DOHH2 (cell line): Measurements from ENCODE around the gene NSL1.

Source experiments
- CTCF ChIP-seq: fragments of 200-600 bp; sonication (generic); IDR thresholded peaks from one replicate; pipeline ENCODE4 v1.5.1; 2014; ENCODE audit warnings: antibody characterized with exemption, mild to moderate bottlenecking, low read depth, low read length; ENCODE audit not compliant: poor library complexity, severe bottlenecking
- EZH2phosphoT487 ChIP-seq: fragments of 200-600 bp; sonication (generic); IDR thresholded peaks from 2 replicates; pipeline ENCODE4 v1.6.1; 2017; ENCODE audit warnings: borderline replicate concordance, mild to moderate bottlenecking, antibody characterized with exemption, low read length, moderate library complexity, mixed read lengths

- TF ChIP-seq CTCF (no peak), EZH2phosphoT487 (no peak)
Observed at GRCh38 chr1:212702672-212703071, 88.9 kb downstream of the NSL1 start.
